Measurements from ENCODE around the gene CREB5.
A peak's percentile ranks its signal among the peaks of the same experiment; 100 is the strongest.

CREB5 gene

DNA sequence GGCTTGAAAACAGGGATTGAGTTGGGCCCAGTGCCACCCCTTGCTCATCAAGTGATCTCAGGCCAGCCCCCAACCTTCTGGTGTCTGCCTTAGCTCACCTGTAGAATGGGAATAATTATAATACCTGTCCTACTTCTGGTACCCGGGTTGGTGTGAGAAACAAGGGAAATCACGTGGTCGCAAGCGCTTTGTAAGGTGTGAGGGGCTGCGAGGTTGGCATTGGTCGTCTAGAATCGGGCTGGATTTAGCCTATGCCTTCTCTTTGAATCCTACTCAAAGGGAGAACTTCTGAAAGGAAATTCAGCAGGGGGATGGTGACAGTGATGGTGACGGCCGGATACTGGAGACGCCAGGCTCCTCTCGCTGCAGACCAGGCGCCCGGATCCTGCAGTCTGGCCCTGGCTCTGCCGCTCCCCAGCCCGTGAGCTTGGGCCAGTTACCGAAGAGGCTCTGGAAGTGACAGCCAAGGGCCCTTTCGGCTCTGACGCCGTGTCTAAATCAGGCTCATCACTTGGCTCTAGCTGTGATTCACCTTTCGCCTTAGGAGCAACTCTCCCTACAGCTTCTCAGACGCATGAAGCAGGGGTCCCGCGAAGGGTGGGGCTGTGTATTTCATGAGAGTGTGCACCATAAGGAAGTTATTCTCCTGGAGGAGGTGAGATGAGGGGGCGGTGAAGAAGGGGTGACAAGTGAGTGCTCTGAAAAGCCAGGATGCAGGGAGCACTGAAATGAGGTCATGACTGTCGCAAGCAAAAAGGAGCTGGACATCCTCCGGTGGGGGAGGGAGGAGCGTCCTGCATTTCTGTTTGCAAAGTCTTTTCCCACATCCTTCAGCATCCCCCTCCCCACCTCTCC lies 4.0 kb upstream of the CREB5 start:
- DNase-seq (ENCODE audit: low spot score) = peak; percentile 53

DNA sequence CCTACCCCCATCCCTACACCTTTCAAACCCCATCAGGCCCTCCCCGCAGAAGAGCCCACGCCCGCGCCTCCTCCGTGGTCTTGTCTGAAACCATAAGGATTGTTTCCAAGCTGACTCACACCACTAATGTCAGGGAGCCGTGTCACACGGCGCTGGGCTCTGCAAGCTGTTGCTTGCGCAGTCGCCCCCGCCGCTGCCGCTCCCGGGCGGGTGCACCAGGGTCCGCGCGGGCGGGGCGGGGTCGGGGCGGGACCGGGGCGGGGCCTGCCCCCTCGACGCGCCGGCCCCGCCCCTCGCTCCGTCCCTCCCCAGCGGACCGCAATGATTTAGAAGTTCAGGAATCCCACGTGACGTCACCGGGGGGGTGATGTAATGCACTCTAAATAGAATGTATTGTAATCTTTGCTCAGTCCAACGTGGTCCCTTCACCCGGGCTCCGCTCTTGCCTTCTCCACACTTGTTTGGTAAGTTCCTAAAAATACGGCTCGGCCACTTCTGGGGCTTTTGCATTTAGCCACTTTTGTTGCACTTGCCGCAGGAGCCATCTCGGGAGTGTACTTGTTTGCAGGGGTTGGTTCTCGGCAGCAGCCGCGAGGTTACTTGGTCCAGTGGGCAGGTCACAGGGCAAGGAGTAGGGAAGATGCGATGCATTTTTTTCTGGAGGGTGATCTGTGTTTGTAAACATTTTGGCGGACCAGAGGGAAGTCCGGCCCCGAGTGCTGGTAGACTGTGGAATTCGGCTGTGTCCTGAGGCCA lies 3.2 kb upstream of the CREB5 start:
- DNase-seq (ENCODE audit: low spot score) = peak; percentile 94

DNA sequence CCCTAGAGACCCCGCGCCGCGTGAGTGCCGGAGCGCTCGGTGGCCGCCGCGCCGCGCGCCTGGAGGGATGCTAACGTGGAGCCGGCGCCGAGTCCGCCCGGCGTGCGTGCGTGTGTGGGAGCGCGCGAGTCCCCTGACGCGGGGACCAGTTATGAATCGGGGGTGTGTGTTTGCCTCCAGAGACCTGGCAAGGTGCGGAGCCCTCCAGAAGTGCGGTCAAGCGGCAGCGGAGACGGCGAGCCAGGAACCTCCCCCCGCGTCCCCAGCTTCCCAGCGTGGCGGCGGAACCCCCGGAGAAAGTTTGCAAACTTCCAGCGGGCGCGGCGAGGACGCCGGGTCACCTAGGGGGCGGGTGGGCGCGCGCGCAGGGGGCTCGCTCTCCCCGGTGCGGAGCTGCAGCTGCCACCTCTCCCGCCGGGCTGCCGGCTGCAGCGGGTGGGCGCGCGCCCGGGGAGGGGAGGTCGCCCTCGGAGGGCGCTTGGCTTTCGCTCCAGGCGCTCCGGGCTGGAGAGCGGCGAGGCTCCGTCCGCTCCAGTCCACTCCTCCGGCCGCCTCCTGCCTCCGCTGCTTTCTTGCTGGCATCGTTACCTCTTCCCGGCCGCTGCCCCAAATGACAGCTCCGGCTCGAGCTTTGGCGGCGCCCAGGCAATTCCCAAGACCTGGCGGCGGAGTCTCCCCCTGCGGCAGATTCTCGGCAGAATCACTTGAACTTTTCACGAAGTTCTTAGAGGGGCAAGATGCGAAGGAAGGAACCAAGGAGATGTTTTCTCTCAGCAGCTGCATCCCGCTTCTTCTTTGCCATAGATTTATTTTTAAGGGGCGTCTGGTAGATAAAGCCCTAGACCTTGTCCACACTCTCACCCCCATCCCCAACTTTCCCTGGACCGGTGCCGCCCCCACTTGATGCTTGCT lies 2.3 kb upstream of the CREB5 start:
- no peak for DNase-seq (ENCODE audit: low spot score)

GRCh38 chr7:28410628-28411531 lies 1.4 kb upstream of the CREB5 start:
- DNase-seq (ENCODE audit: low spot score) = no peak

- DNase-seq (ENCODE audit: low spot score) = no peak
These were observed 693 bp downstream of the CREB5 start for GRCh38 chr7:28413011-28413410.

- no peak for DNase-seq (ENCODE audit: low spot score)
These were observed 2.1 kb downstream of the CREB5 start for GRCh38 chr7:28414453-28414852.

- no peak for DNase-seq (ENCODE audit: low spot score)
These were observed 5.1 kb downstream of the CREB5 start for GRCh38 chr7:28417321-28417940.

GRCh38 chr7:28418311-28418710 lies 6.0 kb downstream of the CREB5 start:
- no peak for DNase-seq (ENCODE audit: low spot score)

GRCh38 chr7:28418966-28419365 lies 6.6 kb downstream of the CREB5 start:
- DNase-seq (ENCODE audit: low spot score) = no peak

- peak; percentile 26 for DNase-seq (ENCODE audit: low spot score)
These were observed 7.4 kb downstream of the CREB5 start for GRCh38 chr7:28419716-28420115.

GRCh38 chr7:28423112-28423511 lies 10.8 kb downstream of the CREB5 start:
- no peak for DNase-seq (ENCODE audit: low spot score)

DNA sequence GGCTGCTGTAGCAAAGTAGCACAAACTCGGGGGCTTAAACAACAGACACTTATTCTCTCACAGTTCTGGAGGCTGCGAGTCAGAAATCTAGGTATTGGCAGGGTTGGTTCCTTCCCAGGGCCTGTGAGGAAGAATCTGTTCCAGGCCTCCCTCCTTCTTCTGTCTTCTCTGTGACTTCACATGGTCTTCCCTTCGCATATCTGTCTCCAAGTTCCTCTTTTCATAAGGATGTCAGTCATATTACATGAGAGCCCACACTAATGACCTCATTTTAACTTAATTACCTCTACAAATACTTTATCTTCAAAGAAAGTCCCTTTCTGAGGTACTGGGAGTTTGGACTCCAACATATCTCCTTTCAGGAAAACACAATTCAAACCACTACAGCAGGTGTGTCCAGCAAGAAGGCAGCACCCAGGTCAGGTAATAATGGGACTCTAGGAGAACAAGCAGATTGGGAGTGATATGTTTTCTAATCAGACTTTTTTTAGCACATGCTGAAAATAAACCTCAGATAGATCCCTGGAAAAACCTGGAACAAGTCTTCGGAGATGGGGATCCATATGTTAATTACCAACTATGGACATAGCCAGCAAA lies 11.7 kb downstream of the CREB5 start:
- DNase-seq (ENCODE audit: low spot score) = no peak

DNA sequence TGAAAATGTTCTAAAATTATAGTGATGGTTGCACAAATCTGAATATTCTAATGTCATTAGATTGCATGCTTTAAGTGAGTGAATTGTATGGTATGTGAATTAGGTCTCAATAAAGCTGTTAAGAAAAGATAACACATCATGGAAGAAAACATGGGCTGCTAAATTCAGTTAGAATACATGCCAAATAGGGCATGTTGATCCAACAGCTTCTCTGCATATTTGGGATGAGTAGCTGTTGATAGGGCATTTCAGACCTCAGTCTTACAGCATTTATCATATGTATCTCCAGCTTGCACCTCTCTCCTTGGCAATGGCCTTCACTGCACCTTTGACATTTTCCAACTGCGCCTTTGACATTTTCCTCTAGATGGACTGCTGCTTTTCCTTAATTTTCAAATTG lies 13.2 kb downstream of the CREB5 start:
- no peak for DNase-seq (ENCODE audit: low spot score)

- no peak for DNase-seq (ENCODE audit: low spot score)
These were observed 14.9 kb downstream of the CREB5 start for GRCh38 chr7:28427236-28427635.

DNA sequence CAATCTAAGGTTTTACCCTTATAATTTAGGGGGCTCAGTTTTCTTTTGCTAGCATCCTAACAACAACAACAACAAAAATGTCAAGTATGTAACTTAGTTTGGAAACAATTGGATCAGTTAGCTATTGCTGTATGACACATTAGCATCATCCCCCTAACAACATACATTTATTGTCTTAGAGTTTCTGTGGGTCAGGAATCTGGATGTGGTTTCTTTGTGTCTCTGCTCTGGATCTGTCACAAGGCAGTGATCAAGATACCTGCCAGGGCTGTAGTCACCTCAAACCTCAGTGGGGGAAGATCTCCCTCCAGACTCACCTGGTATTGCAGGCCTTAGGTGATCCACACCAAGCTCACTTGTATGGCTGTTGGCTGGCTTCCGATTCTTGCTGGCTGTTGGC lies 18.3 kb downstream of the CREB5 start:
- DNase-seq (ENCODE audit: low spot score) = no peak

DNA sequence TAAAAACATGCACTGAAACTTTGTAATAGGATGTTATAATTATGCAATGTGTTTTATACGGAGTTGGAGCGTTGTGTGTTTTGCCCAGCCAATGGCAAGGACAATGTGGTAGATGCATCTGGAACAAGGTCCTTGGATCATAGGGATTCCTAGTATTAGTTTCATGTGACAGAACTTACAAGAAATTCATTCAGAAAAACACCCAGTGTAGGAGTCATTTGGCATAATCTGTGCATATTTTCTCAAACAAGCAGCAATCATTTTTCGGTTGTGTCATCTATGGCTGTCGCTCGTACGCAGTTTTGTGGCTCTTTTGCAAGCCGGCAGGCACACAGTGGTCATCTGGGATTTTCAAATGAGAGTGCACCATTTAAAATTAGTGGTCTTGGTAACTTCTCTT lies 19.8 kb downstream of the CREB5 start:
- no peak for DNase-seq (ENCODE audit: low spot score)

DNA sequence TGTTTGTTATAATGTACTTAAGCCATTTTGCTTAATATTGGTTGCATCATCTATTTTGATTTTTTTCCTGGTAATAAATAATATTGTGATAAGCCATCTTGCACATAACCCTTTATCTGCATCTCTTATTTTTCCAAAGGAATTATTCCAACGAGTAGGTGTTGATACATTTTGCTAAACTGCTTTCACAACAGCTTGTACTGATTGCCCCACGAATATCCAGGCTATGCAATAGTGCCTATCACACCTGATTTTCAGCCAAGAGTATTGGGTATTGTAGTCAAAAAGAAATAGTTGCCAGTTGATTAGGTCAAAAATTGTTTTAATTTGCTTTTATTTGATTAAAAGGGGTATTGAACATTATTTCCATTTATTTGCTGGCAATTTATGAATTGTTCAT lies 20.7 kb downstream of the CREB5 start:
- no peak for DNase-seq (ENCODE audit: low spot score)

DNA sequence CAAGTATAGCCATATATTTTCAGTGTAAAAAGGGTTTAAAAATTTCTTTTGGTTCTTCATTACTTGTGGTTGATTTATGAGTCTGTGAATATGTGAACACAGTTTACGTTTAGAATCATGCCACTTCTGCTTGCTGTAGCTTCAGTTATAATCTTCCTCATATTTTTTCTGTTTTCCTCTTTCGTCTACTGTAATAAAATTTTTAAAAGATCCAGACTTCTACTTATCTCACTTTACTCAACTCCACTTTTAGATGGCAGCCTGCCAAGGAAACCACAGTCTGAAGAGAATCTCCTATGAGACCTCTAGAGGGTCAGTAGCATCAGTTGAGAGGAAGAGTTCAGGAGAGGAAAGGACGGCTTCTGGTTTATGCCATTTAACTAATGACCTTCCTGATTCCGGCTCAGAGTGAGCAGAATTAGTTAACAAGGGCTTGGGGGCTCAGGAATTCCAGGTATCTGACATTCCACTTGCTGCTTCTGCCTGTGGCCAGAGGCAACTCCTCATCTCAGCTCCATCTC lies 21.4 kb downstream of the CREB5 start:
- no peak for DNase-seq (ENCODE audit: low spot score)

- no peak for DNase-seq (ENCODE audit: low spot score)
These were observed 22.2 kb downstream of the CREB5 start for GRCh38 chr7:28434510-28434909.

DNA sequence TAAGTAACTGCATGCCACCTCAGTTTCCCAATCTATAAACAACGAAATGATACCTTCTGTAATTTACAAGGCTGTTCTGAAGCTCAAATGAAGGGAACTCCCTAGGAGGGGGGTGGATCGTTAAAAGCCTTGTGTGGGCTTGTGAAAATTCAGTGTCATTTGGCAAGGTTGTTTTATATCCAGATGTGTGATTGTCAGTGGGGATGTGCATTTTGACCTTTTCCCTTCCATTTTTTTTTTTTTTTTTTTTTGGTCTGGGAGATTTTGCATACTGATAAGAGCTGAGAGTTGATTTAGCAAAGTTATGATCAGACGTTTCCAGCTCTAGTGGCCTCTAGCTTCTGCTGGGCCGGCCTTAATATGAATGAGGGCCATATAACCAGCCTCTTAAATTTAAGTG lies 22.8 kb downstream of the CREB5 start:
- no peak for DNase-seq (ENCODE audit: low spot score)

Measured in RKO (cell line).